NT2/D1 (cell line): ENCODE measurements around the gene EOLA1.
"Not testable (repeated sequence)": the region's sequence is repeated elsewhere in the genome, so short reads cannot be mapped to it uniquely, and the experiment has no call there.

Experiments used
- SUZ12 ChIP-seq: IDR thresholded peaks from 2 replicates; pipeline ENCODE4 v1.6.1; 2011; ENCODE audit not compliant: insufficient read length, insufficient read depth; ENCODE audit errors: extremely low read depth
- YY1 ChIP-seq: IDR thresholded peaks from 2 replicates; pipeline ENCODE4 v1.6.1; 2011; ENCODE audit not compliant: insufficient read length, insufficient read depth
- ZNF274 ChIP-seq: IDR thresholded peaks from 2 replicates; pipeline ENCODE4 v1.6.1; 2011; ENCODE audit warnings: mild to moderate bottlenecking, low read depth, low read length

DNA sequence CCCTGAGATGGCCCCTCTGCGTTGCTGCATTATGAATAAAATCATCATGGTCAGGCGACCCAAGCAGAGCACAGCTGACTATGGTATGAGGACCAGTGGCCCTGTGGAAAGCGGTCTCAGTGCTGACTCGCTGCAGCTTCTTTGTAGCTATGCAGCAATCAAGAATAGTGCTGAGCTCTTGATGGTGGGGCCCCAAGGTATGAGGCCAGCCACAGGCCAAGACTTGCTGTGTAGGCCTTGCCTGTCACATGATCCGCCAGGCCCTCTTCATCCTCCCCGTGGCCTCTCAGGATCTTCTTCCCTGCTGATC lies 11.1 kb downstream of the EOLA1 start:
- TF ChIP-seq SUZ12, ZNF274, YY1: not testable (repeated sequence)
